Raji (cell line): ENCODE data around the gene NPIPB4.
"Not testable (repeated sequence)": the region's sequence is repeated elsewhere in the genome, so short reads cannot be mapped to it uniquely, and the experiment has no call there.

ENCODE experiments used
- POLR2A ChIP-seq: IDR thresholded peaks from 2 replicates; pipeline ENCODE4 v1.6.1; 2011; ENCODE audit warnings: low read depth, low read length, control low read depth; ENCODE audit not compliant: insufficient read depth

The NPIPB4 gene

GRCh38 chr16:21857656-21858055 is at the start of gene NPIPB4:
NPIPB4 (minus strand) TSS chr16:21857756; CDS start chr16:21857378, 378 bp downstream.
- not testable (repeated sequence) for TF ChIP-seq POLR2A

GRCh38 chr16:21820028-21820907 is 37.3 kb downstream of the NPIPB4 start:
- TF ChIP-seq POLR2A: peak; percentile 84
